ENCODE results near the gene OR1F1. TPM values are rescaled to one million over a fixed set of nuclear protein-coding genes. Genes with fewer than 3 reads are reported as not detected.

OR1F1 gene
- total and polyA plus RNA-seq, 9 of the 15 experiments (the other 6 are each of a cell fraction or from before 2014, with no cell fraction given) = 0.15 to 0.61 (median 0.35) TPM; not detected in 3

DNA sequence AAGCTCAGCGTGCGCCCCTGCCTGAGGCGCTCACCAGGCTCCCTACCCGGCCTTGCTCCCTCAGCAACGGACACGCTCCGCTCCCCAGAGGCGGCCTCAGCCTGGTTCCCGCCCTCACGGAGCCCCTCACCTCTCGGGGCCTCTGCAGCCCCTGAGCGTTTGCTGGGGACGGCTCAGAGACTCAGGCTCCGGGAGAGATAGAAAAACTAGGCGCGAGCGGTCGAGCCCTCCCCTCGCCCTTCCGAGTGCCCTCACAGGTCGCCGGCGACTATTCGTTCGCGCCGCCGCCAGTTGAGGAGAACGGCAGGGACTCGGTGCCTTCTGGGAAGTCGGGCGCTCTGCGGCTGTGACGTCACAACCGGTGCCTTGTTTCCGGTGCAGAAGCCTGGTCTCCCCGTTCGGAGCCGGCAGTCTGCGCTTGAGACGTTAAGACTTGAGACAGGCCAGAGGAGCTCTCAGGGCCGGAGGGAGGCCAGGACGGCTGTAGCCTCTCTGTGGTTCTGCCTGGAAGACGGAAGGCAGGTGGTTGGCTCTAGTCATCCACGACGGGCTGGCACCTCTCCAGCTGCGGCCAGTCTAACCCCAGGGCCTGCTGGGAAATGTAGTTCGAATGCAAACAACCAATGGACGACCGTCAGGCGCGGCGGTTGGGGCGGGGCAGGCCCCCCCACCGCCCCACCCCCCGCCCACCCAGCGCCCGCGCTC is 47.0 kb downstream of the OR1F1 start, which contains the start of gene ZNF200 (continued):
- TF ChIP-seq, protein P1, sequence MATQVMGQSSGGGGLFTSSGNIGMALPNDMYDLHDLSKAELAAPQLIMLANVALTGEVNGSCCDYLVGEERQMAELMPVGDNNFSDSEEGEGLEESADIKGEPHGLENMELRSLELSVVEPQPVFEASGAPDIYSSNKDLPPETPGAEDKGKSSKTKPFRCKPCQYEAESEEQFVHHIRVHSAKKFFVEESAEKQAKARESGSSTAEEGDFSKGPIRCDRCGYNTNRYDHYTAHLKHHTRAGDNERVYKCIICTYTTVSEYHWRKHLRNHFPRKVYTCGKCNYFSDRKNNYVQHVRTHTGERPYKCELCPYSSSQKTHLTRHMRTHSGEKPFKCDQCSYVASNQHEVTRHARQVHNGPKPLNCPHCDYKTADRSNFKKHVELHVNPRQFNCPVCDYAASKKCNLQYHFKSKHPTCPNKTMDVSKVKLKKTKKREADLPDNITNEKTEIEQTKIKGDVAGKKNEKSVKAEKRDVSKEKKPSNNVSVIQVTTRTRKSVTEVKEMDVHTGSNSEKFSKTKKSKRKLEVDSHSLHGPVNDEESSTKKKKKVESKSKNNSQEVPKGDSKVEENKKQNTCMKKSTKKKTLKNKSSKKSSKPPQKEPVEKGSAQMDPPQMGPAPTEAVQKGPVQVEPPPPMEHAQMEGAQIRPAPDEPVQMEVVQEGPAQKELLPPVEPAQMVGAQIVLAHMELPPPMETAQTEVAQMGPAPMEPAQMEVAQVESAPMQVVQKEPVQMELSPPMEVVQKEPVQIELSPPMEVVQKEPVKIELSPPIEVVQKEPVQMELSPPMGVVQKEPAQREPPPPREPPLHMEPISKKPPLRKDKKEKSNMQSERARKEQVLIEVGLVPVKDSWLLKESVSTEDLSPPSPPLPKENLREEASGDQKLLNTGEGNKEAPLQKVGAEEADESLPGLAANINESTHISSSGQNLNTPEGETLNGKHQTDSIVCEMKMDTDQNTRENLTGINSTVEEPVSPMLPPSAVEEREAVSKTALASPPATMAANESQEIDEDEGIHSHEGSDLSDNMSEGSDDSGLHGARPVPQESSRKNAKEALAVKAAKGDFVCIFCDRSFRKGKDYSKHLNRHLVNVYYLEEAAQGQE (IDR thresholded peaks at IDR 0.05; ENCODE audit: borderline replicate concordance) = no peak; the same call in 1 of the 2 replicates
- TF ChIP-seq, protein P1 (CRISPR knock-in tag; IDR thresholded peaks at IDR 0.05; ENCODE audit: low read depth) = peak; percentile 46
- no peak for TF ChIP-seq SIRT6 (IDR thresholded peaks at IDR 0.05; ENCODE audit: low read depth, low read length)
- no peak for TF ChIP-seq SRSF7 (optimal IDR thresholded peaks at IDR 0.05; ENCODE audit: low read depth, low read length)
- no peak for TF ChIP-seq CC2D1A (IDR thresholded peaks at IDR 0.05)
- no peak for TF ChIP-seq CCAR2 (IDR thresholded peaks at IDR 0.05; ENCODE audit: low read depth, low read length)
- TF ChIP-seq CBX1 (IDR thresholded peaks at IDR 0.05; ENCODE audit: low read depth) = peak; percentile 49; the same call in 1 of the 2 replicates
- no peak for TF ChIP-seq ZNF436 (CRISPR knock-in tag; IDR thresholded peaks at IDR 0.05)
- no peak for TF ChIP-seq ESRRB (CRISPR knock-in tag; IDR thresholded peaks at IDR 0.05; ENCODE audit: borderline replicate concordance)
- TF ChIP-seq PTTG1 (tag; IDR thresholded peaks at IDR 0.05; ENCODE audit: low read depth) = no peak
- no peak for TF ChIP-seq ZNF3 (CRISPR knock-in tag; IDR thresholded peaks at IDR 0.05)
- TF ChIP-seq MIER1 (IDR thresholded peaks at IDR 0.05; ENCODE audit: low read depth) = no peak
- TF ChIP-seq ZNF830 (CRISPR knock-in tag; IDR thresholded peaks at IDR 0.05) = no peak; the same call in 1 of the 2 replicates
- peak; percentile 13 for TF ChIP-seq DACH1 (IDR thresholded peaks at IDR 0.05; ENCODE audit: partially characterized antibody)
- TF ChIP-seq RBM34 (IDR thresholded peaks at IDR 0.05; ENCODE audit: borderline replicate concordance, insufficient read depth, low read length) = no peak
- TF ChIP-seq KDM4B (IDR thresholded peaks at IDR 0.05; ENCODE audit: borderline replicate concordance in 2 of 2, low read depth in 1 of 2) = peak in 1 of 2 experiments; percentile 84; a peak in 2 of 4 replicates
- TF ChIP-seq BDP1 (IDR thresholded peaks at IDR 0.05; ENCODE audit: insufficient read depth, insufficient read length) = no peak
- TF ChIP-seq GTF2F1 (IDR thresholded peaks at IDR 0.05; ENCODE audit: low read depth, low read length) = no peak
- no peak for TF ChIP-seq SMAD1 (IDR thresholded peaks at IDR 0.05; ENCODE audit: low read depth, low read length, partially characterized antibody)
- TF ChIP-seq WHSC1 (IDR thresholded peaks at IDR 0.05; ENCODE audit: low read length) = no peak
- TF ChIP-seq HSF4 (CRISPR knock-in tag; IDR thresholded peaks at IDR 0.05; ENCODE audit: borderline replicate concordance) = no peak
